Keratinocyte (primary cell): Measurements from ENCODE around the gene GMEB2. TPM values are rescaled to one million over a fixed set of nuclear protein-coding genes. Genes with fewer than 3 reads are reported as not detected.

Experiments
- DNase-seq: peaks from one replicate; pipeline ENCODE4 v3.0.0-alpha.2; 2011; ENCODE audit warnings: low read depth, missing footprints, low spot score
- FAIRE-seq: peaks from 2 replicates; lab custom pipeline; 2011; peaks lifted over from hg19 to GRCh38; lab: Jason Lieb, UNC
- H2AFZ ChIP-seq: 2 replicates; pipeline ENCODE4 v1.6.0; 2012; ENCODE audit warnings: low read length, control low read depth, inconsistent platforms; ENCODE audit not compliant: control insufficient read depth
- H3K27ac ChIP-seq: 2 replicates; pipeline ENCODE4 v1.5.1; 2011; ENCODE audit warnings: low read length; ENCODE audit not compliant: control insufficient read depth, insufficient read depth
- H3K27me3 ChIP-seq: 3 replicates; pipeline ENCODE4 v1.6.0; 2011; ENCODE audit warnings: low read length; ENCODE audit not compliant: control insufficient read depth, insufficient read depth; ENCODE audit errors: extremely low read depth
- H3K36me3 ChIP-seq, 2 experiments: 2 replicates in 1 of 2; 3 replicates in 1 of 2; pipeline ENCODE4 v1.5.1; 2011; ENCODE audit warnings: low read length in 2 of 2, mild to moderate bottlenecking in 1 of 2; ENCODE audit not compliant: control insufficient read depth in 2 of 2, insufficient read depth in 2 of 2; ENCODE audit errors: extremely low read depth in 1 of 2
- H3K4me1 ChIP-seq: 3 replicates; pipeline ENCODE4 v1.5.1; 2011; ENCODE audit warnings: low read length; ENCODE audit not compliant: control insufficient read depth, insufficient read depth; ENCODE audit errors: extremely low read depth
- H3K4me2 ChIP-seq: 3 replicates; pipeline ENCODE4 v1.6.0; 2011; ENCODE audit warnings: low read depth, low read length; ENCODE audit not compliant: control insufficient read depth, insufficient read depth; ENCODE audit errors: extremely low read depth
- H3K4me3 ChIP-seq, 3 experiments: fragments of 200-600 bp in 1 of 3; sonication (generic) in 1 of 3; 2 replicates in 2 of 3; 3 replicates in 1 of 3; pipeline ENCODE4 v1.5.1; 2011 to 2016; ENCODE audit warnings: low read length in 3 of 3, mild to moderate bottlenecking in 3 of 3, control low read depth in 2 of 3, inconsistent platforms in 1 of 3, low read depth in 1 of 3, mixed read lengths in 1 of 3, mixed run types in 1 of 3, moderate library complexity in 1 of 3; ENCODE audit not compliant: control insufficient read depth in 2 of 3, insufficient read depth in 2 of 3; ENCODE audit errors: extremely low read depth in 1 of 3
- H3K79me2 ChIP-seq: 2 replicates; pipeline ENCODE4 v1.6.0; 2012; ENCODE audit warnings: low read length; ENCODE audit not compliant: control insufficient read depth, insufficient read depth
- H3K9ac ChIP-seq: 3 replicates; pipeline ENCODE4 v1.6.0; 2011; ENCODE audit warnings: low read length; ENCODE audit not compliant: control insufficient read depth, insufficient read depth; ENCODE audit errors: extremely low read depth
- H3K9me1 ChIP-seq: 3 replicates; pipeline ENCODE4 v1.6.0; 2011; ENCODE audit warnings: low read length; ENCODE audit not compliant: control insufficient read depth, insufficient read depth; ENCODE audit errors: extremely low read depth
- H3K9me3 ChIP-seq: 2 replicates; pipeline ENCODE4 v1.5.1; 2012; ENCODE audit warnings: low read depth, low read length; ENCODE audit not compliant: control insufficient read depth
- H4K20me1 ChIP-seq: 3 replicates; pipeline ENCODE4 v1.6.0; 2011; ENCODE audit warnings: low read length; ENCODE audit not compliant: control insufficient read depth, insufficient read depth; ENCODE audit errors: extremely low read depth
- EZH2 ChIP-seq: IDR thresholded peaks from one replicate; pipeline ENCODE4 v1.6.1; 2012; ENCODE audit warnings: inconsistent platforms, mild to moderate bottlenecking, low read length, moderate library complexity
- dilution Hi-C: fragments of 300-500 bp; cut with MboI; formaldehyde crosslinking; loops from one replicate; pipeline ENCODE4 v1.7.0; 2020; ENCODE audit warnings: low sequenced_read_pairs; ENCODE audit not compliant: extremely low pct_ligation_motif_present
- polyA plus RNA-seq, 5 experiments: library from polyadenylated mRNA; depleted of rRNA in 3 of 5; stranded (reverse) in 3 of 5; stranded (forward) in 1 of 5; unstranded in 1 of 5; fragments of >200 nt; gene quantifications; 1 replicate in 1 of 5; 2 replicates in 3 of 5; 3 replicates in 1 of 5; pipeline versions ENCODE4 v1.2.1 to v1.2.3, GENCODE V29; 2011 to 2012; ENCODE audit warnings: missing spikeins in 2 of 5, low read depth in 1 of 5, low replicate concordance in 1 of 5
- TF ChIP-seq, protein P1 (sequence below), 3 experiments: IDR thresholded peaks in 1 of 3; conservative IDR thresholded peaks in 1 of 3; optimal IDR thresholded peaks in 1 of 3; 2 replicates in 2 of 3; 3 replicates in 1 of 3; pipeline versions ENCODE3 to v1.5.1; 2011; ENCODE audit warnings: low read length in 3 of 3, mild to moderate bottlenecking in 3 of 3, moderate library complexity in 2 of 3, control low read depth in 1 of 3, inconsistent platforms in 1 of 3; ENCODE audit not compliant: insufficient read depth in 2 of 3; ENCODE audit errors: extremely low read depth in 1 of 3

Gene GMEB2
- polyA plus RNA-seq, 1 donor (not counting 4 experiments of a cell fraction or from before 2014, with no cell fraction given), result 5.1 TPM

DNA sequence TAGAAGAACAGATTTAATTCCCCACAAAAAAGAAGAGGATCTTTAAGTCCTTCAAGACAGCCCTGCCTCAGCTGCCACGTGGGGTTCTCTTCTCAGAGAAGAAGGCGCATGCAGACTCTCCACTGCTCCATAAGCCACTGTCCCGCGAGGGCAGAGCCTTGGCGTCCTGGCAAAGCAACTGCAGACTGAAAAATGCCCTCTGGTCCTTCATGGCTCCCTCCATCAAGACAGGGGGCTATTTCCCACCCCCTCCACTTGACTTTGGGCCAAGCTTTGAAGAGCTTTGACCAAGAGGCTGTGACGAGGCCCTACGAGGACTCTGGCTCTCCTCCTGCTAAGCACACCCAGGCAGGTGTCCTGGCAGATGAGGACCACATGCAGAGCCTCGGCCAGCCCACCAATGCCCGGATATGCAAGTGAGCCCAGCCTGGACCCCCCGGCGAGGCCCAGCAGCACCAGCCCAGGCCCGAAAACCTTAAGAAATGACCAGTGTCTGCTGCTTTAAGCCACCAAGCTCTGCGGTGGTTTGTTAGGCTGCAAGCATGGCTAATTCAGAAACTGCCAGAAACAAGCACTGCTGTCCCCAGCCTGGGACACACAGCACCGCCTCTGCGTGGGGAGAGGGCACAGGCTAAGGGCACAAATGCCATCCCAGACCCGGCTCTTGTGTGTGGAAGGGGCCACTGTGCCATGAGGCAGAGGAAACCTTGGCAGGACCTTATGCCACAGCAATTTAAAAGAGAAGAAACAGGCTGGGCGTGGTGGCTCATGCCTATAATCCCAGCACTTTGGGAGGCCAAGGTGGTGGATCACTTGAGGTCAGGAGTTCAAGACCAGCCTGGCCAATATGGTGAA is 16.1 kb downstream of the GMEB2 start:
- H3K9ac ChIP-seq, result no peak overlapping the region
- peaks cover 16% of the 10 kb centered on the region for H3K79me2 ChIP-seq
- no peak overlapping the region for H2AFZ ChIP-seq
- peaks cover 4 to 7% of the 10 kb centered on the region in 2 experiments for H3K36me3 ChIP-seq
- no peak overlapping the region for H3K4me3 ChIP-seq
- H3K27ac ChIP-seq, result no peak overlapping the region
- H4K20me1 ChIP-seq, result no peaks in the 10 kb centered on the region
- dilution Hi-C loops, result no loop called here
- DNase-seq (no peak), FAIRE-seq (no peak)
- H3K4me2 ChIP-seq, result no peak overlapping the region
- H3K4me1 ChIP-seq, result peaks cover 2% of the 10 kb centered on the region
- TF ChIP-seq EZH2, result no peak
- TF ChIP-seq, protein P1, sequence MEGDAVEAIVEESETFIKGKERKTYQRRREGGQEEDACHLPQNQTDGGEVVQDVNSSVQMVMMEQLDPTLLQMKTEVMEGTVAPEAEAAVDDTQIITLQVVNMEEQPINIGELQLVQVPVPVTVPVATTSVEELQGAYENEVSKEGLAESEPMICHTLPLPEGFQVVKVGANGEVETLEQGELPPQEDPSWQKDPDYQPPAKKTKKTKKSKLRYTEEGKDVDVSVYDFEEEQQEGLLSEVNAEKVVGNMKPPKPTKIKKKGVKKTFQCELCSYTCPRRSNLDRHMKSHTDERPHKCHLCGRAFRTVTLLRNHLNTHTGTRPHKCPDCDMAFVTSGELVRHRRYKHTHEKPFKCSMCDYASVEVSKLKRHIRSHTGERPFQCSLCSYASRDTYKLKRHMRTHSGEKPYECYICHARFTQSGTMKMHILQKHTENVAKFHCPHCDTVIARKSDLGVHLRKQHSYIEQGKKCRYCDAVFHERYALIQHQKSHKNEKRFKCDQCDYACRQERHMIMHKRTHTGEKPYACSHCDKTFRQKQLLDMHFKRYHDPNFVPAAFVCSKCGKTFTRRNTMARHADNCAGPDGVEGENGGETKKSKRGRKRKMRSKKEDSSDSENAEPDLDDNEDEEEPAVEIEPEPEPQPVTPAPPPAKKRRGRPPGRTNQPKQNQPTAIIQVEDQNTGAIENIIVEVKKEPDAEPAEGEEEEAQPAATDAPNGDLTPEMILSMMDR (optimal IDR thresholded peaks at IDR 0.05 in 1 of 3, IDR thresholded peaks at IDR 0.05 in 1 of 3, conservative IDR thresholded peaks at IDR 0.05 in 1 of 3; ENCODE audit: extremely low read depth in 1 of 3, insufficient read depth in 2 of 3, low read length in 3 of 3), result no peak
- no peaks in the 10 kb centered on the region for H3K9me3 ChIP-seq
- H3K9me1 ChIP-seq, result no peaks in the 10 kb centered on the region
- H3K27me3 ChIP-seq, result no peaks in the 10 kb centered on the region

DNA sequence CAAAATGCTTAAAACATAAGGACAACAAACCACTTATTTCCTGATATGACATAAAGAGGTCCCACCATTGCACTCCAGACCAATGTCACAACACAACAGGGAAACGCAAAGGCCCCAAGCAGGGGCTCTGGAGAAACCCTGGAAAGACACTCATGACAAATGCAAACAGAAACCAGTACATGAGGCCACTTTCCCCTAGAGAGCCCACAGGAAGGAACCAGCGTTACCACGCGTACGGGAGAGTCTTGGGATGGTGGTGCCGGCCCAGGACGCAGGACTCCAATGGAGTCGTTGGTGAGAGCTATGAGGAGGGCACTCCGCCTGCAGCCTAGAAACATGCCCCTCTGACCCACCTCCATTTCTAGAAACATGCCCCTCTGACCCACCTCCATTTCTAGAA is 20.2 kb downstream of the GMEB2 start:
- DNase-seq (no peak), FAIRE-seq (no peak)
- H3K4me1 ChIP-seq, result no peaks in the 10 kb centered on the region
- no peaks in the 10 kb centered on the region for H4K20me1 ChIP-seq
- H3K9me1 ChIP-seq, result no peaks in the 10 kb centered on the region
- H3K27me3 ChIP-seq, result no peaks in the 10 kb centered on the region
- H3K36me3 ChIP-seq, result peaks cover 5 to 13% of the 10 kb centered on the region in 2 experiments
- TF ChIP-seq EZH2, result no peak
- TF ChIP-seq, protein P1 (optimal IDR thresholded peaks at IDR 0.05 in 1 of 3, IDR thresholded peaks at IDR 0.05 in 1 of 3, conservative IDR thresholded peaks at IDR 0.05 in 1 of 3; ENCODE audit: extremely low read depth in 1 of 3, insufficient read depth in 2 of 3, low read length in 3 of 3), result no peak
- H3K4me3 ChIP-seq, result no peak overlapping the region
- H3K79me2 ChIP-seq, result peaks cover 9% of the 10 kb centered on the region
- H3K4me2 ChIP-seq, result no peak overlapping the region
- dilution Hi-C loops, result no loop called here
- no peak overlapping the region for H3K27ac ChIP-seq
- H3K9me3 ChIP-seq, result no peaks in the 10 kb centered on the region
- no peak overlapping the region for H3K9ac ChIP-seq
- no peak overlapping the region for H2AFZ ChIP-seq
